Measurements from ENCODE around the gene SIRT4.

Gene SIRT4

GRCh38 chr12:120278137-120279069, 23.7 kb upstream of the SIRT4 start:
- DNase-seq (ENCODE audit: low read depth in 2 of 2), result no peak

- no peak for DNase-seq (ENCODE audit: low read depth in 2 of 2)
Measured at GRCh38 chr12:120283318-120283717, 18.8 kb upstream of the SIRT4 start.

- no peak for DNase-seq (ENCODE audit: low read depth in 2 of 2)
Measured at GRCh38 chr12:120284381-120284780, 17.7 kb upstream of the SIRT4 start.

GRCh38 chr12:120286768-120287490, 15.2 kb upstream of the SIRT4 start:
- DNase-seq (ENCODE audit: low read depth in 2 of 2), result no peak

GRCh38 chr12:120287491-120287890, 14.6 kb upstream of the SIRT4 start:
- DNase-seq (ENCODE audit: low read depth in 2 of 2), result no peak

GRCh38 chr12:120290609-120291305, 11.4 kb upstream of the SIRT4 start:
- no peak for DNase-seq (ENCODE audit: low read depth in 2 of 2)

- no peak for DNase-seq (ENCODE audit: low read depth in 2 of 2)
Measured at GRCh38 chr12:120292411-120292660, 9.8 kb upstream of the SIRT4 start.

- DNase-seq (ENCODE audit: low read depth in 2 of 2), result peak; percentile 45 to 72
Measured at GRCh38 chr12:120292661-120293531, 9.2 kb upstream of the SIRT4 start, which contains the start of gene RNU4-1. TSS of gene RNU4-1 (minus strand) at chr12:120293237.

- no peak for DNase-seq (ENCODE audit: low read depth in 2 of 2)
Measured at GRCh38 chr12:120314220-120314619, 12.1 kb downstream of the SIRT4 start.

GRCh38 chr12:120316798-120317223, 14.7 kb downstream of the SIRT4 start:
- DNase-seq (ENCODE audit: low read depth in 2 of 2), result no peak

GRCh38 chr12:120317224-120318105, 15.3 kb downstream of the SIRT4 start:
- peak; percentile 99 to 100 for DNase-seq (ENCODE audit: low read depth in 2 of 2)

- DNase-seq (ENCODE audit: low read depth in 2 of 2), result no peak
Measured at GRCh38 chr12:120321382-120322202, 19.5 kb downstream of the SIRT4 start.

GRCh38 chr12:120323772-120324171, 21.7 kb downstream of the SIRT4 start:
- no peak for DNase-seq (ENCODE audit: low read depth in 2 of 2)

GRCh38 chr12:120324841-120325417, 22.8 kb downstream of the SIRT4 start:
- DNase-seq (ENCODE audit: low read depth in 2 of 2), result no peak

- DNase-seq (ENCODE audit: low read depth in 2 of 2), result no peak
Measured at GRCh38 chr12:120327593-120327992, 25.5 kb downstream of the SIRT4 start, which contains the start of gene PLA2G1B. TSS of gene PLA2G1B (minus strand) at chr12:120327779. CDS start at chr12:120327753, 26 bp downstream.

- DNase-seq (ENCODE audit: low read depth in 2 of 2), result no peak
Measured at GRCh38 chr12:120328228-120328627, 26.1 kb downstream of the SIRT4 start.

GRCh38 chr12:120331390-120331789, 29.3 kb downstream of the SIRT4 start:
- DNase-seq (ENCODE audit: low read depth in 2 of 2), result no peak

GRCh38 chr12:120332041-120332440, 29.9 kb downstream of the SIRT4 start:
- no peak for DNase-seq (ENCODE audit: low read depth in 2 of 2)

- DNase-seq (ENCODE audit: low read depth in 2 of 2), result no peak
Measured at GRCh38 chr12:120332523-120332922, 30.4 kb downstream of the SIRT4 start.

Measured in stimulated activated CD8-positive, alpha-beta memory T cell treated with anti-CD3 and anti-CD28 coated beads, Interleukin-15, amount 100 ng/mL, for 4 hours (primary cell).